HG02588 (cell line): ENCODE data around the gene KSR2.
"Not testable (repeated sequence)": the region's sequence is repeated elsewhere in the genome, so short reads cannot be mapped to it uniquely, and the experiment has no call there.

Experiments used
- ATAC-seq: cut with Tn5 transposase; IDR thresholded peaks from one replicate; pipeline ENCODE4 v1.9.1; 2021; ENCODE audit warnings: mild to moderate bottlenecking, moderate library complexity; ENCODE audit not compliant: unreplicated experiment

Gene KSR2

GRCh38 chr12:117860787-117861290 lies 108.0 kb downstream of the KSR2 start:
- ATAC-seq = not testable (repeated sequence)

- ATAC-seq = no peak
These were observed 108.7 kb downstream of the KSR2 start for GRCh38 chr12:117860111-117860510.

GRCh38 chr12:117857632-117858612 lies 110.9 kb downstream of the KSR2 start:
- ATAC-seq = no peak

GRCh38 chr12:117857139-117857538 lies 111.7 kb downstream of the KSR2 start:
- ATAC-seq = not testable (repeated sequence)

- ATAC-seq = no peak
These were observed 113.6 kb downstream of the KSR2 start for GRCh38 chr12:117855165-117855564.

GRCh38 chr12:117854339-117855012 lies 114.3 kb downstream of the KSR2 start:
- ATAC-seq = no peak

- ATAC-seq = no peak
These were observed 115.2 kb downstream of the KSR2 start for GRCh38 chr12:117853600-117853999.

GRCh38 chr12:117850048-117850447 lies 118.7 kb downstream of the KSR2 start:
- no peak for ATAC-seq

- no peak for ATAC-seq
These were observed 121.4 kb downstream of the KSR2 start for GRCh38 chr12:117847371-117847770.

GRCh38 chr12:117845271-117845904 lies 123.4 kb downstream of the KSR2 start:
- no peak for ATAC-seq

GRCh38 chr12:117844114-117844830 lies 124.5 kb downstream of the KSR2 start:
- no peak for ATAC-seq

GRCh38 chr12:117842630-117843029 lies 126.2 kb downstream of the KSR2 start:
- no peak for ATAC-seq

GRCh38 chr12:117842220-117842619 lies 126.6 kb downstream of the KSR2 start:
- no peak for ATAC-seq

- no peak for ATAC-seq
These were observed 131.1 kb downstream of the KSR2 start for GRCh38 chr12:117837737-117838050.

- no peak for ATAC-seq
These were observed 131.6 kb downstream of the KSR2 start for GRCh38 chr12:117836999-117837736.

GRCh38 chr12:117836476-117836875 lies 132.3 kb downstream of the KSR2 start:
- ATAC-seq = no peak

GRCh38 chr12:117835156-117835555 lies 133.6 kb downstream of the KSR2 start:
- ATAC-seq = no peak

GRCh38 chr12:117832459-117833457 lies 136.0 kb downstream of the KSR2 start:
- ATAC-seq = no peak

- ATAC-seq = no peak
These were observed 138.3 kb downstream of the KSR2 start for GRCh38 chr12:117830471-117830870.
